ENCODE data around the gene TEX14. TPM values are rescaled to one million over a fixed set of nuclear protein-coding genes. Genes with fewer than 3 reads are reported as not detected.

TEX14 gene
- total and polyA plus RNA-seq, 12 donors, result 0.05 to 0.88 (median 0.14) TPM; not detected in 4

DNA sequence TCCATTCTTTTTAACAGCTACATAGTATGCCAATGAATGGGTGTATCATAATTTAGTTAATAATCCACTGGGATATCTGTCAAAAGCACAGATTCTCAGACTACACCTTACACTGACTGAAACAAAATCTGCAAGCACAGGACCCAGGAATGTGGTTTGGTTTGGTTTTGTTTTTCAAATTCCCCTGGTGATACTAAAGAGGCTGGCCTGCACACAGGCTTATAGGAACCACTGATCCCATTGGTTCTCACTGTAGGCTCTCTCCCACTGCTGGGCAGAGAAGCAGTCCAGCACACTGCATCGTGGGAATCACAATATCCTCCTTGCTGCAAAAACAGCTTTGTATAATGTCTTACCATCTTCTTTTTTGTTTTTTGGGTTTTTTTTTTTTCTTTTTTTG lies 67.1 kb downstream of the TEX14 start:
- Histone ChIP-seq H3K4me3 (no peak overlapping the region), H3K4me1 (peaks cover 0 to 11% (median 0%) of the 10 kb centered on the region in 9 donors), H3K27ac (no peak overlapping the region), H3K9me3 (no peaks in the 10 kb centered on the region), H3K36me3 (no peaks in the 10 kb centered on the region), H3K27me3 (no peaks in the 10 kb centered on the region)
- TF ChIP-seq, protein P1, sequence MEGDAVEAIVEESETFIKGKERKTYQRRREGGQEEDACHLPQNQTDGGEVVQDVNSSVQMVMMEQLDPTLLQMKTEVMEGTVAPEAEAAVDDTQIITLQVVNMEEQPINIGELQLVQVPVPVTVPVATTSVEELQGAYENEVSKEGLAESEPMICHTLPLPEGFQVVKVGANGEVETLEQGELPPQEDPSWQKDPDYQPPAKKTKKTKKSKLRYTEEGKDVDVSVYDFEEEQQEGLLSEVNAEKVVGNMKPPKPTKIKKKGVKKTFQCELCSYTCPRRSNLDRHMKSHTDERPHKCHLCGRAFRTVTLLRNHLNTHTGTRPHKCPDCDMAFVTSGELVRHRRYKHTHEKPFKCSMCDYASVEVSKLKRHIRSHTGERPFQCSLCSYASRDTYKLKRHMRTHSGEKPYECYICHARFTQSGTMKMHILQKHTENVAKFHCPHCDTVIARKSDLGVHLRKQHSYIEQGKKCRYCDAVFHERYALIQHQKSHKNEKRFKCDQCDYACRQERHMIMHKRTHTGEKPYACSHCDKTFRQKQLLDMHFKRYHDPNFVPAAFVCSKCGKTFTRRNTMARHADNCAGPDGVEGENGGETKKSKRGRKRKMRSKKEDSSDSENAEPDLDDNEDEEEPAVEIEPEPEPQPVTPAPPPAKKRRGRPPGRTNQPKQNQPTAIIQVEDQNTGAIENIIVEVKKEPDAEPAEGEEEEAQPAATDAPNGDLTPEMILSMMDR (IDR thresholded peaks at IDR 0.05), result no peak
- WGBS, 2 donors, result 56 to 58% methylated on average over 1 of the region's 1 CpG
- no peak for DNase-seq
- intact Hi-C loops (cut with DNase I), result no loop called here
- no peak for ATAC-seq

DNA sequence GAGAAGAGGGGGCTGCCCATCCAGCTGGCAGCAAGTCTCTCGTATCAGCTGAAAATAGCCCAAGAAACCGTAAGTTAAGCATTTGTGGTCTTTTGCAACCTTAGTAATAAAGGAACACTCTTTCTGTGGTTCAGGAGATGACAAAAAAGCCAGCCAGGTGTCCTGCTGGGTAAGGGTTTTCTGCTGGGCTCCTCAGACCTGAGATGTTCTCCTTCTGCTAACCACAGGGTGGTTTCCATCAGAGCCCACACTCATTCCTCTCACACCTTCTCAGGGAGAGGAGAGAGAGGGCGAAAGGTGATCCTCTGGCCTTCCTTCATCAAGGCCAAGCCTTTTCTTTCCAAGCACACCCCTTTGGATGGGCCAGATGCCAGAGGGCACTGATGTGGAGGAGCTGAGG lies 70.7 kb downstream of the TEX14 start:
- Histone ChIP-seq H3K4me3 (no peak overlapping the region), H3K4me1 (no peaks in the 10 kb centered on the region), H3K27me3 (no peaks in the 10 kb centered on the region), H3K9me3 (no peaks in the 10 kb centered on the region), H3K27ac (no peak overlapping the region), H3K36me3 (no peaks in the 10 kb centered on the region)
- intact Hi-C loops (cut with DNase I), result no loop called here
- TF ChIP-seq, protein P1 (IDR thresholded peaks at IDR 0.05), result no peak
- 81 to 87% methylated on average over 3 of the region's 3 CpGs for WGBS, 2 donors
- DNase-seq (no peak), ATAC-seq (no peak)

GRCh38 chr17:58618336-58618735 lies 73.5 kb downstream of the TEX14 start:
- no peak overlapping the region for H3K4me3 ChIP-seq
- H3K9me3 ChIP-seq, result no peaks in the 10 kb centered on the region
- H3K27me3 ChIP-seq, result no peaks in the 10 kb centered on the region
- ATAC-seq (no peak), DNase-seq (no peak)
- intact Hi-C loops (cut with DNase I), result no loop called here
- H3K4me1 ChIP-seq, result peaks cover 0 to 10% (median 0%) of the 10 kb centered on the region in 9 donors
- TF ChIP-seq, protein P1 (IDR thresholded peaks at IDR 0.05), result no peak
- WGBS, 2 donors, result 58 to 63% methylated on average over 2 of the region's 2 CpGs
- H3K36me3 ChIP-seq, result no peaks in the 10 kb centered on the region
- H3K27ac ChIP-seq, result no peak overlapping the region

GRCh38 chr17:58617563-58617962 lies 74.3 kb downstream of the TEX14 start:
- no peaks in the 10 kb centered on the region for H3K9me3 ChIP-seq
- intact Hi-C loops (cut with DNase I), result no loop called here
- no peak overlapping the region for H3K4me3 ChIP-seq
- WGBS, 2 donors, result 73 to 83% methylated on average over 3 of the region's 3 CpGs
- TF ChIP-seq, protein P1 (IDR thresholded peaks at IDR 0.05), result no peak
- no peak overlapping the region for H3K27ac ChIP-seq
- ATAC-seq, result no peak
- no peaks in the 10 kb centered on the region for H3K27me3 ChIP-seq
- no peaks in the 10 kb centered on the region for H3K36me3 ChIP-seq
- peaks cover 0 to 10% (median 0%) of the 10 kb centered on the region in 9 donors for H3K4me1 ChIP-seq
- DNase-seq, result no peak
